ENCODE measurements around the gene PI4KB.
"Not testable (repeated sequence)": the region's sequence is repeated elsewhere in the genome, so short reads cannot be mapped to it uniquely, and the experiment has no call there.

Gene PI4KB

DNA sequence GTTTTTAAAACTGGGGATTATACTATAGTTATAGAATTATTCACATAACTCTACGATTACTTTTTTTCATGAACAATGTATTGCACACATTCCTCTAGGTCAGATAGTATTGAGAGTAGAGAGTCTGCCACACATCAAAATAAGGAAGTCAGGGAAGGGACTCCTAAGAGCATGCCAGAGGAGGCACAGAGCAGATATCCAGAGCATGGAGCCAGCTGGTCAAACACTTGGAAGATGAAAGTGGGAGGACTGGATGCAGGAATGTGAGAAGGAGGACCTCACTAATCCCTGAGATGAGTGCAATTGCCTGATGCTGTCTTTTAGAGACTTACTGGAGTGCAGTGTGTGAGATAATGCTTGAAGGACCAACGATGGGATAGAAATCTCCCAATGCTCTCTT is 29.5 kb upstream of the PI4KB start (continued):
- TF ChIP-seq, protein P1, sequence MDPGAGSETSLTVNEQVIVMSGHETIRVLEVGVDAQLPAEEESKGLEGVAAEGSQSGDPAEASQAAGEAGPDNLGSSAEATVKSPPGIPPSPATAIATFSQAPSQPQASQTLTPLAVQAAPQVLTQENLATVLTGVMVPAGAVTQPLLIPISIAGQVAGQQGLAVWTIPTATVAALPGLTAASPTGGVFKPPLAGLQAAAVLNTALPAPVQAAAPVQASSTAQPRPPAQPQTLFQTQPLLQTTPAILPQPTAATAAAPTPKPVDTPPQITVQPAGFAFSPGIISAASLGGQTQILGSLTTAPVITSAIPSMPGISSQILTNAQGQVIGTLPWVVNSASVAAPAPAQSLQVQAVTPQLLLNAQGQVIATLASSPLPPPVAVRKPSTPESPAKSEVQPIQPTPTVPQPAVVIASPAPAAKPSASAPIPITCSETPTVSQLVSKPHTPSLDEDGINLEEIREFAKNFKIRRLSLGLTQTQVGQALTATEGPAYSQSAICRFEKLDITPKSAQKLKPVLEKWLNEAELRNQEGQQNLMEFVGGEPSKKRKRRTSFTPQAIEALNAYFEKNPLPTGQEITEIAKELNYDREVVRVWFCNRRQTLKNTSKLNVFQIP (CRISPR knock-in tag; IDR thresholded peaks at IDR 0.05; ENCODE audit: borderline replicate concordance, low read depth): no peak
- no peak for TF ChIP-seq ZFP30 (CRISPR knock-in tag; IDR thresholded peaks at IDR 0.05)
- no peak for TF ChIP-seq TOX (CRISPR knock-in tag; IDR thresholded peaks at IDR 0.05; ENCODE audit: borderline replicate concordance)
- TF ChIP-seq ZNF8 (CRISPR knock-in tag; IDR thresholded peaks at IDR 0.05): no peak
- no peak for TF ChIP-seq OSR1 (CRISPR knock-in tag; IDR thresholded peaks at IDR 0.05)
- no peak for TF ChIP-seq ZNF70 (CRISPR knock-in tag; IDR thresholded peaks at IDR 0.05)
- TF ChIP-seq CSDC2 (CRISPR knock-in tag; IDR thresholded peaks at IDR 0.05): no peak
- no peak for TF ChIP-seq ZNF565 (CRISPR knock-in tag; conservative IDR thresholded peaks at IDR 0.05; ENCODE audit: low read depth)
- no peak for TF ChIP-seq ZC3H10 (CRISPR knock-in tag; IDR thresholded peaks at IDR 0.05)
- TF ChIP-seq PPARA (CRISPR knock-in tag; IDR thresholded peaks at IDR 0.05; ENCODE audit: borderline replicate concordance): no peak
- no peak for TF ChIP-seq ZFP3 (CRISPR knock-in tag; IDR thresholded peaks at IDR 0.05)

DNA sequence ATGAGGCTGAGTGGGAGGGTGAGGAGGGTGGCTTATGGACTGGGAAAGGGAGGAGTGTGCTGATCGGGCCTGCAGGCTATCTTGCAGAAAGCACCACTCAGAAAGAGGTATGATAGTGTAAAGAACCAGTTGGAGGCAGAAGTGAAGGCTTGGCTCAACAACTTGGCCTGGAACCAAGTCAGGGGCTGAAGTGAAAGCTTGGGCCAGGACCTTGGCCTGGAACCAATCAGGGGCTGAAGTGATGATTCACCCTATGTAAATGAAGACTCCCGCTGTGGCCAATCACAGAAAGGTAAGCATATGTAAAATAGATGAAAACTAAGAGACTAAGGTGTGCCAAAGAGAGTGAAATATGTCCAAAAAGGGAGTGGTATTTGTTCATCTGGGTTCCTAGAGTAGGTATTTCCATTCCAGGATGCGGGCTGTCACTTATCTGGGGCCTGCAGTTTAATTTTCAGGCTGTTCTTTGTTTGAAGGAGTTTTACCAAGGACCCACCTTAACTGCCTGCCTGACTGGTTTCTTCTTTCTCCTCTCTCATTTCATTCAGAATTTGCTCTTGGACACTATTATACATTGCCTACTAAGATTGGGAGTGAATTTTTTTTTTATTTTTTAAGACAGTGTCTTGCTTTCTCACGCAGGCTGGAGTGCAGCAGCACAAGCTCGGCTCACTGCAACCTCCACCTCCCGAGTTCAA is 25.0 kb upstream of the PI4KB start:
- ATAC-seq: no peak
- no peak for TF ChIP-seq ZNF70 (CRISPR knock-in tag; IDR thresholded peaks at IDR 0.05)
- no peak for TF ChIP-seq OSR1 (CRISPR knock-in tag; IDR thresholded peaks at IDR 0.05)

DNA sequence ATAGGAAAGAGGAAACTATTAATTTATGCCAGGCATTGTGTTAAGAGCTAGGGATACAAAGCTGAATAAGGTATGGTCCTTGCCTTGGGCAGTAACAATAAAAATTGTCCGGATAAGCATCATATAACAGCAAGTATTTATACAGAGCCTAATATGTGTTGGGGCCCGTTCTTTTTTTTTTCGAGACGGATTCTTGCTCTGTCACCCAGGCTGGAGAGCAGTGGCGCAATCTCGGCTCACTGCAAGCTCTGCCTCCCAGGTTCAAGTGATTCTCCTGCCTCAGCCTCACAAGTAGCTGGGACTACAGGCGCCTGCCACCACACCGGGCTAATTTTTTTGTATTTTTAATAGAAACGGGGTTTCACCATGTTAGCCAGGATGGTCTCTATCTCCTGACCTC is 23.1 kb upstream of the PI4KB start:
- not testable (repeated sequence) for ATAC-seq

DNA sequence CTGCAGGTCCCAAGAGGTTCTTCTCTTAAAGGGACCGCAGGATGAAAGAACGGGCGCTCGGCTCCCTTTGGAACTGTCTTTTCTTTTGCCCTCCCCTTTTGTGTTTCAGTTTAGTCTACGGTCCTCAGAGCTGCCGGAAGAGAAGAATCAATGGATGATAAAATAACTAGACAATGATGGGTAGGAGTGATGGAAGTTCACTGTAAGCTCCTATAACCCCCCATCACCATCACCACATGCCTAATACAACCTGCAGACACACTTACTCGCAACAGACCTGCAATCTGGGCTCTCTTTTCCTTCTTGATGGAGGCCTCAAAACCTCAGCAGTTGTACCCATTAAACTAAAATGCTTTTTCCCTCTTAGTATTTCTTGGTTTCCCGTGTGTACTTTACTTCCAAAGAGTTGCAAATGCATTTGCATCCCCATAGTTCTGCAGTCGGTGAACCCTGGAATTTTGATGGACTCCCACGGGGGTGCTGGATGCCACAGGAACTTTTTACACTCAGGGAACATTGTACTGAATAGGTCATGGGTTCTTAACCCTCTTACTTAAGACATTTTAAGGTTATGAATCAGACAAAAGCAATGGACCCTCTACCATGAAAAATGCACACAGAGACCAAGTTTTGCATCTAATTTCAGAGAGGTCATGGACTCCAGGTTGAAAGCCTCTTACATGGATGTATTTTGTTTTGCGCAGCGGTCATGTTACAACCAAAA is 20.5 kb upstream of the PI4KB start:
- peak; percentile 10; the same call in 1 of the 2 replicates for TF ChIP-seq OSR1 (CRISPR knock-in tag; IDR thresholded peaks at IDR 0.05)
- TF ChIP-seq ZFP3 (CRISPR knock-in tag; IDR thresholded peaks at IDR 0.05): no peak

DNA sequence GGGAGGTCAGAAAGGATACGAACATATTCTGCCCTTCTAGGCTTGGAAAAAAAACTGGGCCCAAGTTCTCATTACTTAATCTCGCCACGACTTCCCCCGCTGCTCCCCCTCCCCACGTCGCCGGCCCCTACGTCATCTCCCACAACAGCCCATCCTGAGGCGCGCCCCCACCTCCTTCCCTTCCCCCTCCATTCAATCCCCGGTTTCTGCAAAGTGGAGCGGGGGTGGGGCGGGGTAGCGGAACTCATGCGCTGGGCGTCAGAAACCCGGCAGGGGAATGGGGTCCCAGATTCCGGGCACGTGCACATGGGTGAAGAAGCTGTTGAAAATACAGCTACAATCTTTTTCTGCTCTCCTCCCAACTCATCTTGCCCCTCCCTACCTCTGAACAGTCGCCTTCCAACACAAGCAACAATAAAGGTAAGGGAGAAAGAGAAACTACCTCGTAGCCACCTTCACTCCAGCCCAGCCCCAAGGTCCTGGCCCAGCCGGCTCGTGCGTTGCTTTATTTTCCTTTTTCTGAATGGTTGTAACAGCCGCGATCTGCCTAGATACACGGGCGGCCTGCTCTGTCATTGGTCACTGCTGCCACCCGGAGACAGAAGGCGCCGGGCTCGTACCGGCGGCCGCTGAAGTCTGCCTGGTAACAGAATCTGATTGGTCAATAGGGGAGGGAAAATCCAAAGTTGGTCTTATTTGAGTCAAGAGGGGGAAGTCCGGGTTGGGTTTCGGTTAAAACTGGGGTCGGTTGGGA is 19.7 kb upstream of the PI4KB start, which contains the start of gene RFX5:
Gene RFX5, minus strand, starts transcription at position 484 of the 754 bp plus-strand sequence. CDS start 932 bp downstream, outside the sequence.
- TF ChIP-seq, protein P2, sequence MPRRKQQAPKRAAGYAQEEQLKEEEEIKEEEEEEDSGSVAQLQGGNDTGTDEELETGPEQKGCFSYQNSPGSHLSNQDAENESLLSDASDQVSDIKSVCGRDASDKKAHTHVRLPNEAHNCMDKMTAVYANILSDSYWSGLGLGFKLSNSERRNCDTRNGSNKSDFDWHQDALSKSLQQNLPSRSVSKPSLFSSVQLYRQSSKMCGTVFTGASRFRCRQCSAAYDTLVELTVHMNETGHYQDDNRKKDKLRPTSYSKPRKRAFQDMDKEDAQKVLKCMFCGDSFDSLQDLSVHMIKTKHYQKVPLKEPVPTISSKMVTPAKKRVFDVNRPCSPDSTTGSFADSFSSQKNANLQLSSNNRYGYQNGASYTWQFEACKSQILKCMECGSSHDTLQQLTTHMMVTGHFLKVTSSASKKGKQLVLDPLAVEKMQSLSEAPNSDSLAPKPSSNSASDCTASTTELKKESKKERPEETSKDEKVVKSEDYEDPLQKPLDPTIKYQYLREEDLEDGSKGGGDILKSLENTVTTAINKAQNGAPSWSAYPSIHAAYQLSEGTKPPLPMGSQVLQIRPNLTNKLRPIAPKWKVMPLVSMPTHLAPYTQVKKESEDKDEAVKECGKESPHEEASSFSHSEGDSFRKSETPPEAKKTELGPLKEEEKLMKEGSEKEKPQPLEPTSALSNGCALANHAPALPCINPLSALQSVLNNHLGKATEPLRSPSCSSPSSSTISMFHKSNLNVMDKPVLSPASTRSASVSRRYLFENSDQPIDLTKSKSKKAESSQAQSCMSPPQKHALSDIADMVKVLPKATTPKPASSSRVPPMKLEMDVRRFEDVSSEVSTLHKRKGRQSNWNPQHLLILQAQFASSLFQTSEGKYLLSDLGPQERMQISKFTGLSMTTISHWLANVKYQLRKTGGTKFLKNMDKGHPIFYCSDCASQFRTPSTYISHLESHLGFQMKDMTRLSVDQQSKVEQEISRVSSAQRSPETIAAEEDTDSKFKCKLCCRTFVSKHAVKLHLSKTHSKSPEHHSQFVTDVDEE (CRISPR knock-in tag; IDR thresholded peaks at IDR 0.05): 0 out of 2 replicates have a peak, but pooled peaks have one; percentile 57
- TF ChIP-seq ZFP3 (CRISPR knock-in tag; IDR thresholded peaks at IDR 0.05) (0 out of 2 replicates have a peak, but pooled peaks have one; percentile 19), SNAI2 (CRISPR knock-in tag; IDR thresholded peaks at IDR 0.05) (no peak)
- ATAC-seq: peak; percentile 99

More for the DNA sequence above, 20.5 kb upstream of the PI4KB start:
- no peak for ATAC-seq

DNA sequence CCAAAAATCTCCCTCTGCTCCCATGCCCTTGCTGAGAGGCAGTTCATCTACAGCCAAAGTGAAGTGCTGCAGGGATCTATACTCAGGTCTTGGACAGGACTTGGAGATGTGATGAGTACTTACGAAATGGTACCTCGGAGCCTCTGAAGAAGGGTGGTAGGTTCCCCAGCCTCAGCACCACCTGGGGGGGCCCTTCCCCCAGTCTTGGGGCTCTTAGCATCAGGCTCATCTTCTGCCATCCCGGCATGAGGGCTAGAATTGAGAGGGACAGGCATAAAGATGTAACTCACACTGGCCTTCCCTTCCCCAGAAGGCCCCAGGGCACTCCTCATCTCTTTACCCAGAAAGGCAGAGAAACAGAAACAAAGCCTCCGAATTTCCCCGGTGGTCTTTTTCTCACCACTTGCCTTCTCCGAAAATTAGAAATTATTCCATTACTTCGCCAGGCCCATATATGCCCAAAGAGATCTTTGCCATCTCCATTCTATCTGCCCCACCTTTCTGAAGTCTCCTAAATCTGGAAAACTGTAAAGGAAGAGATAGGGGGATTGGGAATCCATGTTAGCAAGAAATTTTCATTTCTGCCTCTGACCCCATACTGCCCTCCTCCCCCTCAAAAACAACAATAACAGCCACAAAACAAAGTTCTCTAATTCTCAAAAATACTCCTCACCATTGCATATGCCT is 19.0 kb upstream of the PI4KB start:
- no peak for TF ChIP-seq GLIS3 (CRISPR knock-in tag; IDR thresholded peaks at IDR 0.05)
- TF ChIP-seq TOX (CRISPR knock-in tag; IDR thresholded peaks at IDR 0.05; ENCODE audit: borderline replicate concordance): no peak
- no peak for TF ChIP-seq ZFP30 (CRISPR knock-in tag; IDR thresholded peaks at IDR 0.05)
- TF ChIP-seq, protein P3, sequence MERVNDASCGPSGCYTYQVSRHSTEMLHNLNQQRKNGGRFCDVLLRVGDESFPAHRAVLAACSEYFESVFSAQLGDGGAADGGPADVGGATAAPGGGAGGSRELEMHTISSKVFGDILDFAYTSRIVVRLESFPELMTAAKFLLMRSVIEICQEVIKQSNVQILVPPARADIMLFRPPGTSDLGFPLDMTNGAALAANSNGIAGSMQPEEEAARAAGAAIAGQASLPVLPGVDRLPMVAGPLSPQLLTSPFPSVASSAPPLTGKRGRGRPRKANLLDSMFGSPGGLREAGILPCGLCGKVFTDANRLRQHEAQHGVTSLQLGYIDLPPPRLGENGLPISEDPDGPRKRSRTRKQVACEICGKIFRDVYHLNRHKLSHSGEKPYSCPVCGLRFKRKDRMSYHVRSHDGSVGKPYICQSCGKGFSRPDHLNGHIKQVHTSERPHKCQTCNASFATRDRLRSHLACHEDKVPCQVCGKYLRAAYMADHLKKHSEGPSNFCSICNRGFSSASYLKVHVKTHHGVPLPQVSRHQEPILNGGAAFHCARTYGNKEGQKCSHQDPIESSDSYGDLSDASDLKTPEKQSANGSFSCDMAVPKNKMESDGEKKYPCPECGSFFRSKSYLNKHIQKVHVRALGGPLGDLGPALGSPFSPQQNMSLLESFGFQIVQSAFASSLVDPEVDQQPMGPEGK (CRISPR knock-in tag; IDR thresholded peaks at IDR 0.05; ENCODE audit: borderline replicate concordance): no peak
- TF ChIP-seq ISL1 (CRISPR knock-in tag; IDR thresholded peaks at IDR 0.05): no peak
- no peak for TF ChIP-seq RARB (CRISPR knock-in tag; IDR thresholded peaks at IDR 0.05)
- TF ChIP-seq CSDC2 (CRISPR knock-in tag; IDR thresholded peaks at IDR 0.05): no peak
- TF ChIP-seq, protein P4, sequence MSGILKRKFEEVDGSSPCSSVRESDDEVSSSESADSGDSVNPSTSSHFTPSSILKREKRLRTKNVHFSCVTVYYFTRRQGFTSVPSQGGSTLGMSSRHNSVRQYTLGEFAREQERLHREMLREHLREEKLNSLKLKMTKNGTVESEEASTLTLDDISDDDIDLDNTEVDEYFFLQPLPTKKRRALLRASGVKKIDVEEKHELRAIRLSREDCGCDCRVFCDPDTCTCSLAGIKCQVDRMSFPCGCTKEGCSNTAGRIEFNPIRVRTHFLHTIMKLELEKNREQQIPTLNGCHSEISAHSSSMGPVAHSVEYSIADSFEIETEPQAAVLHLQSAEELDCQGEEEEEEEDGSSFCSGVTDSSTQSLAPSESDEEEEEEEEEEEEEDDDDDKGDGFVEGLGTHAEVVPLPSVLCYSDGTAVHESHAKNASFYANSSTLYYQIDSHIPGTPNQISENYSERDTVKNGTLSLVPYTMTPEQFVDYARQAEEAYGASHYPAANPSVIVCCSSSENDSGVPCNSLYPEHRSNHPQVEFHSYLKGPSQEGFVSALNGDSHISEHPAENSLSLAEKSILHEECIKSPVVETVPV (CRISPR knock-in tag; IDR thresholded peaks at IDR 0.05): no peak
- no peak for TF ChIP-seq ZNF8 (CRISPR knock-in tag; IDR thresholded peaks at IDR 0.05)
- no peak for TF ChIP-seq SNAI2 (CRISPR knock-in tag; IDR thresholded peaks at IDR 0.05)
- TF ChIP-seq PPARA (CRISPR knock-in tag; IDR thresholded peaks at IDR 0.05; ENCODE audit: borderline replicate concordance): no peak
- TF ChIP-seq ESRRG (CRISPR knock-in tag; IDR thresholded peaks at IDR 0.05): no peak
- no peak for TF ChIP-seq ZFP3 (CRISPR knock-in tag; IDR thresholded peaks at IDR 0.05)
- no peak for ATAC-seq
